H1 (cell line): ENCODE results near the gene IQCF5. TPM values are rescaled to one million over a fixed set of nuclear protein-coding genes. Genes with fewer than 3 reads are reported as not detected.

Source experiments
- CTCF ChIA-PET: fragments of 300-600 bp; sonication (Branson Sonifier 250); formaldehyde crosslinking; loops from one replicate; lab custom pipeline; 2021; ENCODE audit not compliant: partially characterized antibody; lab: Charles Lee
- POLR2A ChIA-PET: fragments of 300-600 bp; sonication (Branson Sonifier 250); formaldehyde crosslinking; loops from one replicate; lab custom pipeline; 2021; ENCODE audit warnings: inconsistent platforms; ENCODE audit not compliant: partially characterized antibody; lab: Charles Lee
- DNase-seq, 2 experiments: peaks; one replicate each; pipeline versions ENCODE4 v3.0.0 to v3.0.0-alpha.2; 2010 to 2022; ENCODE audit warnings: low spot score in 2 of 2, low read depth in 1 of 2, mixed read lengths in 1 of 2
- FAIRE-seq: peaks from 2 replicates; lab custom pipeline; 2011; peaks lifted over from hg19 to GRCh38; lab: Jason Lieb, UNC
- H2AFZ ChIP-seq: 2 replicates; pipeline ENCODE4 v1.8.1; 2012; ENCODE audit warnings: low read length, inconsistent platforms
- H2AK5ac ChIP-seq: 2 replicates; pipeline ENCODE4 v1.6.1; 2013; ENCODE audit warnings: low read depth, low read length
- H2BK120ac ChIP-seq: replicated peaks from 2 replicates; pipeline ENCODE3; 2013; ENCODE audit warnings: low read depth, low read length, inconsistent platforms
- H2BK12ac ChIP-seq: 2 replicates; pipeline ENCODE4 v1.6.1; 2013; ENCODE audit warnings: low read depth, low read length
- H2BK15ac ChIP-seq: 2 replicates; pipeline ENCODE4 v1.6.1; 2013; ENCODE audit warnings: low read length
- H2BK20ac ChIP-seq: 2 replicates; pipeline ENCODE4 v1.6.1; 2013; ENCODE audit warnings: low read length
- H2BK5ac ChIP-seq: 2 replicates; pipeline ENCODE4 v1.6.1; 2013; ENCODE audit warnings: low read depth, low read length
- H3K14ac ChIP-seq: 2 replicates; pipeline ENCODE4 v1.6.1; 2013; ENCODE audit warnings: inconsistent platforms; ENCODE audit not compliant: insufficient read length
- H3K18ac ChIP-seq: 2 replicates; pipeline ENCODE4 v1.6.1; 2013; ENCODE audit warnings: low read length; ENCODE audit errors: extremely low read depth
- H3K23ac ChIP-seq: 2 replicates; pipeline ENCODE4 v1.6.1; 2013; ENCODE audit warnings: inconsistent platforms; ENCODE audit not compliant: insufficient read length
- H3K23me2 ChIP-seq: 2 replicates; pipeline ENCODE4 v1.6.1; 2013; ENCODE audit warnings: low read depth, low read length
- H3K27ac ChIP-seq: 2 replicates; pipeline ENCODE4 v1.6.1; 2011; ENCODE audit warnings: low read depth, low read length, inconsistent platforms
- H3K27me3 ChIP-seq, 4 experiments: replicated peaks in 1 of 4; 1 replicate in 1 of 4; 2 replicates in 3 of 4; pipeline versions ENCODE4 v1.6.1 to v1.8.1; 2011 to 2013; ENCODE audit warnings: low read length in 3 of 4, mild to moderate bottlenecking in 3 of 4, inconsistent platforms in 2 of 4, mixed read lengths in 2 of 4, moderate library complexity in 1 of 4; ENCODE audit not compliant: control insufficient read depth in 3 of 4, insufficient read depth in 3 of 4; ENCODE audit errors: extremely low read depth in 1 of 4
- H3K36me3 ChIP-seq, 4 experiments: 2 replicates each; pipeline versions ENCODE4 v1.6.1 to v1.8.1; 2011 to 2013; ENCODE audit warnings: mild to moderate bottlenecking in 4 of 4, low read length in 3 of 4, moderate library complexity in 2 of 4, control low read depth in 1 of 4, inconsistent platforms in 1 of 4; ENCODE audit not compliant: insufficient read depth in 4 of 4, control insufficient read depth in 2 of 4
- H3K4ac ChIP-seq: replicated peaks from 2 replicates; pipeline ENCODE3; 2013; ENCODE audit warnings: low read length, low read depth, mixed read lengths, inconsistent platforms; ENCODE audit not compliant: insufficient read length
- H3K4me1 ChIP-seq, 4 experiments: replicated peaks in 1 of 4; 1 replicate in 1 of 4; 2 replicates in 3 of 4; pipeline versions ENCODE4 v1.6.1 to v1.8.1; 2011 to 2013; ENCODE audit warnings: low read length in 3 of 4, inconsistent platforms in 2 of 4, mixed read lengths in 1 of 4; ENCODE audit not compliant: insufficient read depth in 4 of 4, control insufficient read depth in 3 of 4
- H3K4me2 ChIP-seq, 2 experiments: 2 replicates each; pipeline versions ENCODE4 v1.6.1 to v1.8.1; 2011 to 2013; ENCODE audit warnings: low read depth in 2 of 2, low read length in 2 of 2, control low read depth in 1 of 2, inconsistent platforms in 1 of 2, mild to moderate bottlenecking in 1 of 2; ENCODE audit not compliant: insufficient read depth in 1 of 2
- H3K4me3 ChIP-seq, 4 experiments: fragments of 200-600, 300-600 bp in 1 of 4; sonication (generic), shearing (Covaris generic), sonication (Bioruptor Twin) in 1 of 4; 2 replicates each; pipeline versions ENCODE4 v1.5.1 to v1.8.1; 2011 to 2016; ENCODE audit warnings: low read length in 4 of 4, low read depth in 3 of 4, control low read depth in 2 of 4, inconsistent platforms in 2 of 4, mild to moderate bottlenecking in 2 of 4, mixed read lengths in 1 of 4, moderate library complexity in 1 of 4; ENCODE audit not compliant: insufficient read depth in 2 of 4; ENCODE audit errors: extremely low read depth in 1 of 4
- H3K56ac ChIP-seq: replicated peaks from 2 replicates; pipeline ENCODE3; 2013; ENCODE audit warnings: low read depth, mild to moderate bottlenecking, mixed read lengths, low read length, inconsistent platforms; ENCODE audit not compliant: insufficient read length
- H3K79me1 ChIP-seq: 2 replicates; pipeline ENCODE4 v1.6.1; 2013; ENCODE audit warnings: low read depth, low read length, control low read depth
- H3K79me2 ChIP-seq, 2 experiments: 2 replicates each; pipeline versions ENCODE4 v1.6.1 to v1.8.1; 2012 to 2013; ENCODE audit warnings: low read length in 2 of 2, mild to moderate bottlenecking in 2 of 2, inconsistent platforms in 1 of 2; ENCODE audit not compliant: insufficient read depth in 2 of 2, control insufficient read depth in 1 of 2
- H3K9ac ChIP-seq, 4 experiments: replicated peaks in 1 of 4; 1 replicate in 1 of 4; 2 replicates in 3 of 4; pipeline versions ENCODE4 v1.6.1 to v1.8.1; 2011 to 2013; ENCODE audit warnings: low read depth in 3 of 4, low read length in 3 of 4, control low read depth in 2 of 4, mild to moderate bottlenecking in 2 of 4, moderate library complexity in 2 of 4, inconsistent platforms in 1 of 4; ENCODE audit errors: extremely low read depth in 1 of 4
- H3K9me3 ChIP-seq, 2 experiments: 2 replicates each; pipeline versions ENCODE4 v1.6.1 to v1.8.1; 2012 to 2013; ENCODE audit warnings: mild to moderate bottlenecking in 2 of 2, moderate library complexity in 2 of 2, control low read depth in 1 of 2, inconsistent platforms in 1 of 2, low read depth in 1 of 2, low read length in 1 of 2, mixed read lengths in 1 of 2; ENCODE audit not compliant: insufficient read depth in 2 of 2
- H4K20me1 ChIP-seq, 2 experiments: replicated peaks in 1 of 2; 2 replicates each; pipeline versions ENCODE3 to v1.8.1; 2011 to 2013; ENCODE audit warnings: inconsistent platforms in 2 of 2, low read length in 2 of 2, mild to moderate bottlenecking in 1 of 2; ENCODE audit not compliant: insufficient read depth in 2 of 2, control insufficient read depth in 1 of 2
- H4K5ac ChIP-seq: 2 replicates; pipeline ENCODE4 v1.6.1; 2013; ENCODE audit warnings: low read length, low read depth, mixed read lengths, inconsistent platforms; ENCODE audit not compliant: insufficient read length
- H4K8ac ChIP-seq: 2 replicates; pipeline ENCODE4 v1.8.0; 2013; ENCODE audit warnings: mild to moderate bottlenecking, moderate library complexity, low read length, inconsistent platforms; ENCODE audit not compliant: insufficient read depth; ENCODE audit errors: extremely low read depth
- H4K91ac ChIP-seq: replicated peaks from 2 replicates; pipeline ENCODE3; 2013; ENCODE audit warnings: low read length, mixed read lengths, inconsistent platforms; ENCODE audit not compliant: insufficient read length
- CBX5 ChIP-seq: fragments of 300-800, 300-1000 bp; sonication (generic); IDR thresholded peaks from 2 replicates; pipeline ENCODE4 v1.7.1; 2016; ENCODE audit warnings: antibody characterized with exemption, low read length, low read depth
- RAD21 ChIP-seq, 2 experiments: IDR thresholded peaks in 1 of 2; conservative IDR thresholded peaks in 1 of 2; 2 replicates each; pipeline ENCODE4 v1.6.1; 2011; ENCODE audit warnings: low read depth in 2 of 2, low read length in 2 of 2, improper control_type of control experiment in 1 of 2, inconsistent platforms in 1 of 2, mild to moderate bottlenecking in 1 of 2, moderate library complexity in 1 of 2
- WGBS, 2 experiments: shearing (Covaris generic) in 1 of 2; methylation state at CpG; one replicate each; pipeline versions ENCODE4 v1.1.6 to v1.1.7; 2013 to 2015; ENCODE audit warnings: low lambda C conversion rate in 2 of 2, mixed read lengths in 2 of 2, inconsistent platforms in 1 of 2, low coverage in 1 of 2, missing lambda C conversion rate in 1 of 2; ENCODE audit not compliant: insufficient replicate concordance in 2 of 2, insufficient coverage in 1 of 2, insufficient read length in 1 of 2; ENCODE audit errors: extremely low coverage in 1 of 2, missing lambda C conversion rate in 1 of 2; 5-methylcytosine and 5-hydroxymethylcytosine counted together
- polyA plus RNA-seq, 7 experiments: library from polyadenylated mRNA; depleted of rRNA in 3 of 7; stranded (reverse) in 5 of 7; unstranded in 2 of 7; fragments of >200 nt in 5 of 7; fragments of 200-250 nt in 2 of 7; gene quantifications; 1 replicate in 5 of 7; 2 replicates in 1 of 7; 4 replicates in 1 of 7; pipeline versions ENCODE4 v1.2.1 to v1.2.3, GENCODE V29; 2011 to 2013; ENCODE audit warnings: missing spikeins in 2 of 7, mixed read lengths in 2 of 7
- total RNA-seq: library from RNA; stranded (reverse); fragmentation: NEBNext Ultra II Directional; extraction: Animal tissue kit (Norgen Biotek cat#: 25700); gene quantifications from 2 replicates; pipeline ENCODE4 v1.2.1, GENCODE V29; 2021

Gene IQCF5
- total and polyA plus RNA-seq, 2 of the 8 experiments (the other 6 are each of a cell fraction or from before 2014, with no cell fraction given), result not detected

DNA sequence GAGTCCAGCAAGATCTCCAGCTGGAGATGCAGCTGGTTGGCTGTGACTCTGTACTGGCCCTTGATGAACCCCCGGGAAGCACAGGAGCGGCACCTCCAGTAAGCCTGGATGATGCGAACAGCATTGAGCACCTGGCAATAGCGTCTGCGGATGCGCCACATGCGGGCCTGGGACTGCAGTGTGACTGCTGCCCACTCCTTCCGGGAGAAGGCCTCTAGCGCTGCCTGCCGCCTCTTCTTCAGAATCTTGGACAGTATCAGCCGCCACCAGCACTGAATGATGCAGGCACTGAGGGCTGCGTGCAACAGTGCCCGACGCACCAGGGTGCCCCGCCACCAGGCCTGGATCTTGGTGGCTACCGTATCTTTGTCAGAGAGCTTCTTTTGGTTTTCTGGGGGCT lies 19.5 kb upstream of the IQCF5 start:
- no peak overlapping the region for H3K27ac ChIP-seq
- no peak overlapping the region for H3K14ac ChIP-seq
- no peak overlapping the region for H3K4me2 ChIP-seq
- no peak overlapping the region for H2AFZ ChIP-seq
- no peaks in the 10 kb centered on the region for H3K36me3 ChIP-seq
- no peak overlapping the region for H2BK5ac ChIP-seq
- H4K8ac ChIP-seq, result peak overlapping the region; percentile 4; the same call in 1 of the 2 replicates
- H2BK15ac ChIP-seq, result no peak overlapping the region
- TF ChIP-seq CBX5 (no peak), RAD21 (IDR thresholded peaks at IDR 0.05 in 1 of 2, conservative IDR thresholded peaks at IDR 0.05 in 1 of 2; ENCODE audit: low read depth in 2 of 2, low read length in 2 of 2) (peak; percentile 10 to 39; a peak in 2 of 4 replicates)
- WGBS, 2 experiments, result 86% methylated on average over 16 of the region's 16 CpGs; no CpG with 5 or more reads in 1 of the 2 experiments
- no peak overlapping the region for H3K4me3 ChIP-seq
- H3K23me2 ChIP-seq, result no peaks in the 10 kb centered on the region; the same call in 1 of the 2 replicates
- H3K9me3 ChIP-seq, result no peaks in the 10 kb centered on the region; a peak in 1 of 4 replicates
- H4K91ac ChIP-seq, result no peak overlapping the region
- FAIRE-seq, result no peak
- H3K4ac ChIP-seq, result no peak overlapping the region
- H3K27me3 ChIP-seq, result no peaks in the 10 kb centered on the region; a peak in 3 of 7 replicates
- no peak for DNase-seq
- no peak overlapping the region for H3K23ac ChIP-seq
- no peak overlapping the region for H2BK12ac ChIP-seq
- no peaks in the 10 kb centered on the region for H3K4me1 ChIP-seq
- CTCF ChIA-PET, result interaction anchor here (1.1 kb wide), 2 partner anchors 15 to 76 kb away, joined by 3 read pairs; no protein-coding TSS in a partner anchor
- H4K20me1 ChIP-seq, result no peaks in the 10 kb centered on the region
- no peak overlapping the region for H4K5ac ChIP-seq
- H2BK120ac ChIP-seq, result no peak overlapping the region
- H3K79me1 ChIP-seq, result no peaks in the 10 kb centered on the region
- H3K18ac ChIP-seq, result no peak overlapping the region
- H3K79me2 ChIP-seq, result no peaks in the 10 kb centered on the region
- no peak overlapping the region for H2AK5ac ChIP-seq
- no peak overlapping the region for H3K9ac ChIP-seq
- H2BK20ac ChIP-seq, result no peak overlapping the region
- POLR2A ChIA-PET, result no interaction called here
- no peak overlapping the region for H3K56ac ChIP-seq
